DOHH2 (cell line): ENCODE data around the gene SCN4B.

Experiments used
- H3F3A ChIP-seq: fragments of 200-600 bp; sonication (generic), shearing (Covaris generic); 2 replicates; pipeline ENCODE4 v1.6.0; 2016; ENCODE audit warnings: antibody characterized with exemption, mild to moderate bottlenecking; ENCODE audit not compliant: control insufficient read depth, insufficient read depth
- H3K27ac ChIP-seq: fragments of 200-600 bp; sonication (generic); 2 replicates; pipeline ENCODE4 v1.5.1; 2014; ENCODE audit warnings: low read depth, mild to moderate bottlenecking, low read length, moderate library complexity
- H3K27me3 ChIP-seq: fragments of 200-600 bp; sonication (generic); 2 replicates; pipeline ENCODE4 v1.6.1; 2014; ENCODE audit warnings: mild to moderate bottlenecking, low read length, mixed read lengths; ENCODE audit not compliant: control insufficient read depth
- H3K36me3 ChIP-seq: fragments of 200-600 bp; sonication (generic); 2 replicates; pipeline ENCODE4 v1.6.1; 2014; ENCODE audit warnings: mild to moderate bottlenecking, low read length, moderate library complexity, mixed read lengths; ENCODE audit not compliant: control insufficient read depth
- H3K4me1 ChIP-seq: fragments of 200-600 bp; sonication (generic); 2 replicates; pipeline ENCODE4 v1.6.1; 2014; ENCODE audit warnings: mild to moderate bottlenecking, low read length, mixed read lengths; ENCODE audit not compliant: control insufficient read depth
- H3K4me2 ChIP-seq: fragments of 200-600 bp; sonication (generic); 2 replicates; pipeline ENCODE4 v1.6.0; 2014; ENCODE audit warnings: mild to moderate bottlenecking, low read length, moderate library complexity
- H3K4me3 ChIP-seq: fragments of 200-600 bp; sonication (generic); 2 replicates; pipeline ENCODE4 v1.5.1; 2014; ENCODE audit warnings: mild to moderate bottlenecking, low read length, mixed read lengths
- H3K79me2 ChIP-seq: fragments of 200-600 bp; sonication (generic); 2 replicates; pipeline ENCODE4 v1.6.1; 2014; ENCODE audit warnings: mild to moderate bottlenecking, low read length, mixed read lengths; ENCODE audit not compliant: control insufficient read depth
- H3K9me2 ChIP-seq: fragments of 200-600 bp; sonication (generic); replicated peaks from 2 replicates; pipeline ENCODE4 v1.6.1; 2014; ENCODE audit warnings: mild to moderate bottlenecking, low read length, mixed read lengths; ENCODE audit not compliant: control insufficient read depth
- H3K9me3 ChIP-seq: fragments of 200-600 bp; sonication (generic); 2 replicates; pipeline ENCODE4 v1.6.1; 2014; ENCODE audit warnings: antibody characterized with exemption, low read length, mixed read lengths; ENCODE audit not compliant: control insufficient read depth, insufficient read depth
- H4K20me1 ChIP-seq: fragments of 200-600 bp; sonication (generic); 2 replicates; pipeline ENCODE4 v1.6.0; 2014; ENCODE audit warnings: low read depth, mild to moderate bottlenecking, antibody characterized with exemption, low read length, moderate library complexity; ENCODE audit not compliant: control insufficient read depth, insufficient read depth
- EZH2phosphoT487 ChIP-seq: fragments of 200-600 bp; sonication (generic); IDR thresholded peaks from 2 replicates; pipeline ENCODE4 v1.6.1; 2017; ENCODE audit warnings: borderline replicate concordance, mild to moderate bottlenecking, antibody characterized with exemption, low read length, moderate library complexity, mixed read lengths
- TF ChIP-seq, protein P1 (sequence below): fragments of 200-600 bp; sonication (generic); IDR thresholded peaks from one replicate; pipeline ENCODE4 v1.5.1; 2014; ENCODE audit warnings: antibody characterized with exemption, mild to moderate bottlenecking, low read depth, low read length; ENCODE audit not compliant: poor library complexity, severe bottlenecking

SCN4B gene, protein sequence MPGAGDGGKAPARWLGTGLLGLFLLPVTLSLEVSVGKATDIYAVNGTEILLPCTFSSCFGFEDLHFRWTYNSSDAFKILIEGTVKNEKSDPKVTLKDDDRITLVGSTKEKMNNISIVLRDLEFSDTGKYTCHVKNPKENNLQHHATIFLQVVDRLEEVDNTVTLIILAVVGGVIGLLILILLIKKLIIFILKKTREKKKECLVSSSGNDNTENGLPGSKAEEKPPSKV

DNA sequence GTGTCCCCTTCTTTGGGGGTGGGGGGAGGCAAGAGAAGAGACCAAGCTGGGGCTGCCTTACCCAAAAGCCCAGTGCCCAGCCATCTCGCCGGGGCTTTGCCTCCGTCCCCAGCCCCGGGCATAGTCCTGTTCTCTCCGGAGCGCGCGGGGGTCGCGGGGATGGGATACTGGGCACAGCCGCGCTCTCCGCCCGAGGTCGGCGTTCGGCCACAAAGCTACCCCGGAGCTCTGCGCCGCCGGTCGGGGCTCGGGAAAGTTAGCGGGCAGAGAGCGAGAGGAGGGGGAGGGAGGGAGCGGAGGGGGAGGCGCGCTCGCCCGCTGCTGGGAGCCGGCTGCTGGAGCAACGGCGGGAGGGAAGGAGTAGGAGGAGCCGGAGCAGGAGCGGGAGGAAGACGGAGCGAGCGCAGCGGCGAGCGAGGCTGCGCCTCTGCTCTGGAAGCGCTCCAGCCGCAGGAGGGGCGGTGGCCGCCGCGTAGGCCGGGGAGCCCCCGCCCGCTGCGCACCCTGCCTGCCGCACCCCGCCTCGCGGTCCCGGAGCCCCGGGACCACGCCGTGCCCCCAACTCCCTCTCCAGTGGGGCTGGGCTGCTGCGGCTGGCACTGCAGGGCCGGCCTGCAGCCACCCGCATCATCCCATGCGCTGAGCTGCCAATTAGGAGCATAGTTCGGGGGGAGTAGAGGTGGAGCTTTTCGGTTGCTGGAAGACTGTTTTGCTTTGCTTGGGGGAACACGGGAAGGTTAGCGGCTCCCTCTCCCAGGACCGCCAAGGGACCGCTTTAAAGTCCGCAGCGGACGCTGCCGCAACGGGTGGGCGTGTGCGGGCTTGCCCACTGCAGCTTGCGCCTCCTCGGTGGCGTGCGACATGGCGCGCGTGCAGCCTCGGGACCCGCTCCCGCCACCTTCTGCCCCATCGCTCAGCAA, at the start of gene SCN4B:
Gene SCN4B (minus strand): TSS at position 272 of the 920 bp plus-strand sequence. CDS start 150 bp downstream, at position 122.
- no peak within 1 kb of the TSS for H3K27ac ChIP-seq
- H3K4me3 ChIP-seq = no peak within 1 kb of the TSS
- H3K9me2 ChIP-seq = no peaks in the 10 kb centered on the region
- H3K79me2 ChIP-seq = no peaks in the 10 kb centered on the region
- H3K27me3 ChIP-seq = peaks cover 74% of the 10 kb centered on the region
- H3K4me2 ChIP-seq = no peak within 1 kb of the TSS
- no peaks in the 10 kb centered on the region for H3K36me3 ChIP-seq
- no peaks in the 10 kb centered on the region for H3F3A ChIP-seq
- TF ChIP-seq, protein P1, sequence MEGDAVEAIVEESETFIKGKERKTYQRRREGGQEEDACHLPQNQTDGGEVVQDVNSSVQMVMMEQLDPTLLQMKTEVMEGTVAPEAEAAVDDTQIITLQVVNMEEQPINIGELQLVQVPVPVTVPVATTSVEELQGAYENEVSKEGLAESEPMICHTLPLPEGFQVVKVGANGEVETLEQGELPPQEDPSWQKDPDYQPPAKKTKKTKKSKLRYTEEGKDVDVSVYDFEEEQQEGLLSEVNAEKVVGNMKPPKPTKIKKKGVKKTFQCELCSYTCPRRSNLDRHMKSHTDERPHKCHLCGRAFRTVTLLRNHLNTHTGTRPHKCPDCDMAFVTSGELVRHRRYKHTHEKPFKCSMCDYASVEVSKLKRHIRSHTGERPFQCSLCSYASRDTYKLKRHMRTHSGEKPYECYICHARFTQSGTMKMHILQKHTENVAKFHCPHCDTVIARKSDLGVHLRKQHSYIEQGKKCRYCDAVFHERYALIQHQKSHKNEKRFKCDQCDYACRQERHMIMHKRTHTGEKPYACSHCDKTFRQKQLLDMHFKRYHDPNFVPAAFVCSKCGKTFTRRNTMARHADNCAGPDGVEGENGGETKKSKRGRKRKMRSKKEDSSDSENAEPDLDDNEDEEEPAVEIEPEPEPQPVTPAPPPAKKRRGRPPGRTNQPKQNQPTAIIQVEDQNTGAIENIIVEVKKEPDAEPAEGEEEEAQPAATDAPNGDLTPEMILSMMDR = no peak
- no peak for TF ChIP-seq EZH2phosphoT487
- no peaks in the 10 kb centered on the region for H3K4me1 ChIP-seq
- no peaks in the 10 kb centered on the region for H4K20me1 ChIP-seq
- H3K9me3 ChIP-seq = no peaks in the 10 kb centered on the region

DNA sequence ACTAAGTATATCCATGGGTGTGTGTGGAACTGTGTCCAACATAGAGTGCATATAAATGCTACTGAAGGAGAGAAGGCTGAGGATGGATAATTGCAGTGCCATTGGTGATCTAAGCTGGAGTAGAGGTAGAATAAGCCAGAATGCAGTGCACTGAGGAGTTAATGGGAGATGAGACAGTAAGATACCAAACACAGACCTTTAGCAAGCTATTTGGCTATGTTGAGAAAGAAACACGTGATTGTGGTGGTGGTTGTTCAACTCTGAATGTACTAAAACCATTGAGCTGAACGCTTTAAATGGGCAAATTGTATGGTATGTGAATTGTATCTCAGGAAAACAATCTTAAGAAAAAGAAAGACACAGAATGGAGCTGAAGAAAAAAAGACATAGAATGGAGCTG, 49.3 kb upstream of the SCN4B start:
- H3K79me2 ChIP-seq = no peaks in the 10 kb centered on the region

DNA sequence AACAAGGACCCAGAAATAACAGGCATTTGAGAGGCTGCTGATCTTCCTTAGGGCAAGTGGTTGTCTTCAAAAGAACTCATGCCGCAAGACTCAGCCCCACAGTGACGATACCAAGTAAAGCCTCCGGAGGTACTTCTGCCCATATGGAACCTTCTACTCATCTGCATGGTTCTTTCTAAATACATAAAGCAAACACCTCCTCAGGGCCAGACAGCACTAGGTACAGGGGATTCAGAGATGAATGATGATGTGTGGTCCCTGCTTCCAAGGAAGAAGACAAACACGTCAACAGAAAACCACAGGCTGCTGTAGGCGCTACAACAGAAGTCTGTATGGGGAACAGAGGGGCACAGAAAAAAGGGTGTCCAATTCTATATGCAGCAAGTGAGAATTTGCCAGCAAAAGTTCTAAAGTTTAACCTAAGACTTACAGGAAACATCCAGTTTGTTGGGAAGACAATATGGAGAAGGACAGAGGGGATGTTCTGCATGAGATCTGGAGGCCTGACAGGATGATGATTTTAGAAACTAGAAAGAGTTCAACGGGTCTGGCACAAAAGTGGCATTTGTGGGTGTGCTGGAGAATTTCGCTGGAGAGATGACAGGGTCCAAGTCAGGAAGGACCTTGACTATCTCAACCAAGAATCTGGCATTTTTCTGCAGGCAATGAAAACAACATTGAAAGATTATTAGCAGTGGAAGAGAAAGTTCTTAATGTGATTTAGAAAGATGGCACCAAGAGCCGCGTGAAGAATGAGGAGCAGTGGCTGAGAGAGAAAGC, 48.5 kb upstream of the SCN4B start:
- no peaks in the 10 kb centered on the region for H3K9me2 ChIP-seq
- no peaks in the 10 kb centered on the region for H3F3A ChIP-seq
- H3K4me2 ChIP-seq = no peak overlapping the region
- no peaks in the 10 kb centered on the region for H4K20me1 ChIP-seq
- no peak overlapping the region for H3K27ac ChIP-seq
- H3K79me2 ChIP-seq = no peaks in the 10 kb centered on the region
- H3K4me3 ChIP-seq = no peak overlapping the region
- TF ChIP-seq, protein P1 = no peak
- H3K27me3 ChIP-seq = no peaks in the 10 kb centered on the region
- no peaks in the 10 kb centered on the region for H3K9me3 ChIP-seq
- no peaks in the 10 kb centered on the region for H3K36me3 ChIP-seq
- peaks cover 14% of the 10 kb centered on the region for H3K4me1 ChIP-seq

More for the DNA sequence above, 49.3 kb upstream of the SCN4B start:
- no peaks in the 10 kb centered on the region for H3K9me3 ChIP-seq
- no peak overlapping the region for H3K27ac ChIP-seq
- no peaks in the 10 kb centered on the region for H4K20me1 ChIP-seq
- H3K4me1 ChIP-seq = peaks cover 23% of the 10 kb centered on the region
- TF ChIP-seq, protein P1 = no peak
- TF ChIP-seq EZH2phosphoT487 = no peak
- H3K36me3 ChIP-seq = no peaks in the 10 kb centered on the region
- no peaks in the 10 kb centered on the region for H3K9me2 ChIP-seq
- H3K4me2 ChIP-seq = no peak overlapping the region
- H3K27me3 ChIP-seq = no peaks in the 10 kb centered on the region
- no peaks in the 10 kb centered on the region for H3F3A ChIP-seq
- H3K4me3 ChIP-seq = no peak overlapping the region
